ENCODE data around the gene SNAP29.

GRCh38 chr22:20853236-20853660, 5.6 kb upstream of the SNAP29 start:
- TF ChIP-seq POLR2A (IDR thresholded peaks at IDR 0.05) (no peak), CTCF (IDR thresholded peaks at IDR 0.05) (no peak)

All from testis (tissue), 2 donors.